Hepatocyte (in vitro differentiated cells): Measurements from ENCODE around the gene B4GALT4. TPM values are rescaled to one million over a fixed set of nuclear protein-coding genes. Genes with fewer than 3 reads are reported as not detected.

Experiments used
- DNase-seq: peaks from one replicate; pipeline ENCODE4 v3.0.0-alpha.2; 2016; ENCODE audit warnings: low spot score
- H2AFZ ChIP-seq: fragments of 200-600 bp; sonication (generic); 2 replicates; pipeline ENCODE4 v1.6.0; 2016; ENCODE audit warnings: antibody characterized with exemption, mild to moderate bottlenecking
- H3K27ac ChIP-seq: fragments of 200-600 bp; sonication (generic); 2 replicates; pipeline ENCODE4 v1.5.1; 2016; ENCODE audit warnings: mild to moderate bottlenecking
- H3K27me3 ChIP-seq: fragments of 200-600 bp; sonication (generic); 2 replicates; pipeline ENCODE4 v1.6.1; 2016
- H3K36me3 ChIP-seq: fragments of 200-600 bp; sonication (generic); replicated peaks from 2 replicates; pipeline ENCODE4 v1.5.1; 2016; ENCODE audit warnings: low read depth; ENCODE audit not compliant: insufficient read depth
- H3K4me1 ChIP-seq: fragments of 200-600 bp; sonication (generic); 2 replicates; pipeline ENCODE4 v1.5.1; 2016; ENCODE audit warnings: mild to moderate bottlenecking, moderate library complexity; ENCODE audit not compliant: insufficient read depth
- H3K4me2 ChIP-seq: fragments of 200-600 bp; sonication (generic); 2 replicates; pipeline ENCODE4 v1.6.0; 2016
- H3K4me3 ChIP-seq: fragments of 200-600 bp; sonication (generic); 2 replicates; pipeline ENCODE4 v1.5.1; 2016; ENCODE audit warnings: mild to moderate bottlenecking
- H3K79me2 ChIP-seq: fragments of 200-600 bp; sonication (generic); 2 replicates; pipeline ENCODE4 v1.6.0; 2017; ENCODE audit warnings: mild to moderate bottlenecking
- H3K9me2 ChIP-seq: fragments of 200-600 bp; sonication (generic); replicated peaks from 2 replicates; pipeline ENCODE4 v1.6.0; 2017; ENCODE audit warnings: mild to moderate bottlenecking; ENCODE audit not compliant: insufficient read depth
- H3K9me3 ChIP-seq: fragments of 200-600 bp; sonication (generic); 2 replicates; pipeline ENCODE4 v1.5.1; 2016; ENCODE audit warnings: low read depth, mild to moderate bottlenecking
- H4K20me1 ChIP-seq: fragments of 200-600 bp; sonication (generic); 2 replicates; pipeline ENCODE4 v1.6.0; 2016; ENCODE audit warnings: mild to moderate bottlenecking; ENCODE audit not compliant: insufficient read depth, poor library complexity, severe bottlenecking
- CTCF ChIP-seq: fragments of 200-600 bp; sonication (generic); IDR thresholded peaks from 2 replicates; pipeline ENCODE4 v1.5.1; 2016; ENCODE audit warnings: antibody characterized with exemption, mild to moderate bottlenecking; ENCODE audit not compliant: poor library complexity
- EZH2 ChIP-seq: fragments of 200-600 bp; sonication (generic); IDR thresholded peaks from 2 replicates; pipeline ENCODE4 v1.6.1; 2016; ENCODE audit warnings: antibody characterized with exemption, mild to moderate bottlenecking, borderline replicate concordance
- EZH2phosphoT487 ChIP-seq: fragments of 200-600 bp; sonication (generic); IDR thresholded peaks from one replicate; pipeline ENCODE4 v1.6.1; 2018; ENCODE audit warnings: antibody characterized with exemption, mild to moderate bottlenecking, low read depth, moderate library complexity; ENCODE audit not compliant: unreplicated experiment, severe bottlenecking
- WGBS: methylation state at CpG from one replicate; pipeline ENCODE4 v1.1.6; 2016; ENCODE audit warnings: low lambda C conversion rate; ENCODE audit errors: missing lambda C conversion rate; 5-methylcytosine and 5-hydroxymethylcytosine counted together
- polyA plus RNA-seq: library from polyadenylated mRNA; unstranded; fragments of >200 nt; fragmentation: Nextera tagmentation; extraction: Ambion mirVana; gene quantifications from 2 replicates; pipeline ENCODE4 v1.2.1, GENCODE V29; 2016
- total RNA-seq: library from RNA; depleted of rRNA; stranded (reverse); fragments of >200 nt; gene quantifications from 2 replicates; pipeline ENCODE4 v1.2.3, GENCODE V29; 2014

The B4GALT4 gene
- total and polyA plus RNA-seq, 2 experiments from 2014 or later = 54.0 to 55.7 TPM

GRCh38 chr3:119236756-119237155 lies 3.9 kb downstream of the B4GALT4 start:
- no peak overlapping the region for H3K4me3 ChIP-seq

GRCh38 chr3:119235151-119235550 lies 5.5 kb downstream of the B4GALT4 start:
- TF ChIP-seq EZH2phosphoT487 (no peak), CTCF (no peak), EZH2 (no peak)
- peaks cover 24% of the 10 kb centered on the region for H4K20me1 ChIP-seq
- peaks cover 5% of the 10 kb centered on the region for H3K36me3 ChIP-seq
- H3K9me2 ChIP-seq = no peaks in the 10 kb centered on the region
- peaks cover 8% of the 10 kb centered on the region for H3K4me1 ChIP-seq
- H3K79me2 ChIP-seq = peaks cover 90% of the 10 kb centered on the region
- H3K4me3 ChIP-seq = no peak overlapping the region
- H3K27ac ChIP-seq = no peak overlapping the region
- H3K9me3 ChIP-seq = no peaks in the 10 kb centered on the region
- no peak overlapping the region for H2AFZ ChIP-seq
- 76% methylated on average over 1 of the region's 1 CpG for WGBS
- no peaks in the 10 kb centered on the region for H3K27me3 ChIP-seq
- H3K4me2 ChIP-seq = no peak overlapping the region
- DNase-seq = no peak

More at GRCh38 chr3:119236756-119237155, 3.9 kb downstream of the B4GALT4 start:
- H3K4me1 ChIP-seq = peaks cover 8% of the 10 kb centered on the region
- H2AFZ ChIP-seq = no peak overlapping the region
- no peak overlapping the region for H3K27ac ChIP-seq
- WGBS = over 99% methylated on average over 7 of the region's 7 CpGs
- H3K9me3 ChIP-seq = no peaks in the 10 kb centered on the region
- peaks cover 17% of the 10 kb centered on the region for H4K20me1 ChIP-seq
- peaks cover 5% of the 10 kb centered on the region for H3K36me3 ChIP-seq
- H3K27me3 ChIP-seq = no peaks in the 10 kb centered on the region
- no peak overlapping the region for H3K4me2 ChIP-seq
- no peaks in the 10 kb centered on the region for H3K9me2 ChIP-seq
- H3K79me2 ChIP-seq = peaks cover 79% of the 10 kb centered on the region
- TF ChIP-seq EZH2phosphoT487 (no peak), CTCF (no peak), EZH2 (no peak)
- DNase-seq = no peak

GRCh38 chr3:119234610-119235009 lies 6.1 kb downstream of the B4GALT4 start:
- Histone ChIP-seq H3K9me3 (no peaks in the 10 kb centered on the region), H3K4me1 (peaks cover 8% of the 10 kb centered on the region), H3K27ac (no peak overlapping the region), H3K27me3 (no peaks in the 10 kb centered on the region), H3K9me2 (no peaks in the 10 kb centered on the region), H3K4me2 (no peak overlapping the region), H3K36me3 (peaks cover 5% of the 10 kb centered on the region), H3K4me3 (no peak overlapping the region), H4K20me1 (peaks cover 24% of the 10 kb centered on the region), H2AFZ (no peak overlapping the region), H3K79me2 (peaks cover 86% of the 10 kb centered on the region)
- DNase-seq = no peak
- TF ChIP-seq EZH2 (no peak), CTCF (no peak), EZH2phosphoT487 (no peak)
- 95% methylated on average over 1 of the region's 1 CpG for WGBS

- Histone ChIP-seq H3K4me1 (no peaks in the 10 kb centered on the region), H3K27me3 (no peaks in the 10 kb centered on the region), H3K9me2 (no peaks in the 10 kb centered on the region), H3K4me3 (no peak overlapping the region), H3K27ac (no peak overlapping the region), H3K36me3 (peaks cover 5% of the 10 kb centered on the region), H3K79me2 (peaks cover 61% of the 10 kb centered on the region), H2AFZ (no peak overlapping the region), H4K20me1 (peaks cover 7% of the 10 kb centered on the region), H3K4me2 (no peak overlapping the region), H3K9me3 (no peaks in the 10 kb centered on the region)
- no peak for DNase-seq
- TF ChIP-seq EZH2 (no peak), EZH2phosphoT487 (no peak), CTCF (no peak)
Measured at GRCh38 chr3:119230745-119231144, 9.9 kb downstream of the B4GALT4 start.
